ENCODE results near the gene ALS2. TPM values are rescaled to one million over a fixed set of nuclear protein-coding genes. Genes with fewer than 3 reads are reported as not detected.

Gene ALS2
- total RNA-seq, 4 donors from 2014 or later: 14.4 to 23.5 (median 20.7) TPM

DNA sequence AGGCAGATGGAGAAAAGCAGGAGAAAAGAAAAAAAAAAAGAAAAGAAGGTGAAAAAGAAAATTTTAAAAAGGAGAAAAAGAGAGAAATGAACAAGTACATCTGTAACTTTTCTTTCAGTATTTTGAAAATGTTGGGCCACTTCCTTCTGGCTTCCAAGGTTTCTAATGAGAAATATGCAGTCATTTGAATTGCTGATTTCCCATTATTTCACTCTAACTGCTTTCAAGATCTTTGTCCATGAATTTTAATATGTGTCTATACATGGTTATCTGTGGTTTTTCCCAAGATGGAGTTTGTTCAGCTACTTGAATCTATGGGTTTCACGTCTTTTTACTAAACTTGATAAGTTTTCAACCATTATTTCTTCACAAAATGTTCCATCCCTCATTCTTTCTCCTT is 68.0 kb downstream of the ALS2 start:
- TF ChIP-seq, protein P1, sequence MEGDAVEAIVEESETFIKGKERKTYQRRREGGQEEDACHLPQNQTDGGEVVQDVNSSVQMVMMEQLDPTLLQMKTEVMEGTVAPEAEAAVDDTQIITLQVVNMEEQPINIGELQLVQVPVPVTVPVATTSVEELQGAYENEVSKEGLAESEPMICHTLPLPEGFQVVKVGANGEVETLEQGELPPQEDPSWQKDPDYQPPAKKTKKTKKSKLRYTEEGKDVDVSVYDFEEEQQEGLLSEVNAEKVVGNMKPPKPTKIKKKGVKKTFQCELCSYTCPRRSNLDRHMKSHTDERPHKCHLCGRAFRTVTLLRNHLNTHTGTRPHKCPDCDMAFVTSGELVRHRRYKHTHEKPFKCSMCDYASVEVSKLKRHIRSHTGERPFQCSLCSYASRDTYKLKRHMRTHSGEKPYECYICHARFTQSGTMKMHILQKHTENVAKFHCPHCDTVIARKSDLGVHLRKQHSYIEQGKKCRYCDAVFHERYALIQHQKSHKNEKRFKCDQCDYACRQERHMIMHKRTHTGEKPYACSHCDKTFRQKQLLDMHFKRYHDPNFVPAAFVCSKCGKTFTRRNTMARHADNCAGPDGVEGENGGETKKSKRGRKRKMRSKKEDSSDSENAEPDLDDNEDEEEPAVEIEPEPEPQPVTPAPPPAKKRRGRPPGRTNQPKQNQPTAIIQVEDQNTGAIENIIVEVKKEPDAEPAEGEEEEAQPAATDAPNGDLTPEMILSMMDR (IDR thresholded peaks at IDR 0.05; ENCODE audit: low read depth): no peak

- TF ChIP-seq, protein P1 (IDR thresholded peaks at IDR 0.05; ENCODE audit: low read depth): no peak
Measured at GRCh38 chr2:201709747-201710146, 71.0 kb downstream of the ALS2 start.

- TF ChIP-seq, protein P1 (IDR thresholded peaks at IDR 0.05; ENCODE audit: low read depth): no peak
Measured at GRCh38 chr2:201709049-201709448, 71.7 kb downstream of the ALS2 start.

GRCh38 chr2:201707753-201708152 is 73.0 kb downstream of the ALS2 start:
- TF ChIP-seq, protein P1 (IDR thresholded peaks at IDR 0.05; ENCODE audit: low read depth): no peak

GRCh38 chr2:201707142-201707541 is 73.6 kb downstream of the ALS2 start:
- TF ChIP-seq, protein P1 (IDR thresholded peaks at IDR 0.05; ENCODE audit: low read depth): no peak

GRCh38 chr2:201704536-201704935 is 76.2 kb downstream of the ALS2 start:
- TF ChIP-seq, protein P1 (IDR thresholded peaks at IDR 0.05; ENCODE audit: low read depth): no peak

GRCh38 chr2:201701646-201702045 is 79.1 kb downstream of the ALS2 start:
- TF ChIP-seq, protein P1 (IDR thresholded peaks at IDR 0.05; ENCODE audit: low read depth): no peak
